K562 (cell line): ENCODE data around the gene INHA. TPM values are rescaled to one million over a fixed set of nuclear protein-coding genes. Genes with fewer than 3 reads are reported as not detected.
A peak's percentile ranks its signal among the peaks of the same experiment; 100 is the strongest.

ENCODE experiments used
- ATAC-seq: fragments of 200-7000 bp; cut with Tn5 transposase; 3 replicates; pipeline ENCODE4 v1.9.1; 2020; ENCODE audit warnings: moderate library complexity
- BruUV-seq: library from RNA; stranded (reverse); fragments of 400-500 nt; replicated peaks from 2 replicates; lab custom pipeline; 2021; lab: Mats Ljungman, UMichigan
- CTCF ChIA-PET: fragments of 300-600 bp; formaldehyde crosslinking; extraction: SDS; loops from one replicate; lab custom pipeline; 2021; ENCODE audit warnings: low intra/inter-chr PET ratio; lab: Yijun Ruan, JAX
- POLR2A ChIA-PET: fragments of 300-600, 350-650 bp; sonication (Branson Sonifier 250); formaldehyde crosslinking; extraction: SDS; loops from one replicate; lab custom pipeline; 2021; ENCODE audit warnings: antibody characterized with exemption, inconsistent platforms; lab: Yijun Ruan, JAX
- DNase-seq, 4 experiments: peaks; one replicate each; pipeline versions ENCODE4 v3.0.0 to v3.0.0-alpha.2; 2011 to 2018; ENCODE audit warnings: low spot score in 3 of 4, mixed read lengths in 3 of 4; ENCODE audit errors: extremely low read depth in 1 of 4
- FAIRE-seq: peaks from 2 replicates; lab custom pipeline; 2011; peaks lifted over from hg19 to GRCh38; lab: Jason Lieb, UNC
- H2AFZ ChIP-seq: 2 replicates; pipeline ENCODE4 v1.6.0; 2011; ENCODE audit warnings: low read depth, low read length, control low read depth, inconsistent platforms
- H3K27ac ChIP-seq: fragments of 200-600 bp; 3 replicates; pipeline ENCODE4 v1.8.0; 2011; ENCODE audit warnings: low read depth, mild to moderate bottlenecking, control low read depth, inconsistent platforms, low read length, moderate library complexity, mixed read lengths; ENCODE audit errors: extremely low read depth
- H3K27me3 ChIP-seq, 2 experiments: fragments of 300-600 bp in 1 of 2; 2 replicates in 1 of 2; 3 replicates in 1 of 2; pipeline versions ENCODE4 v1.6.0 to v1.8.0; 2011; ENCODE audit warnings: inconsistent platforms in 2 of 2, low read length in 2 of 2, mild to moderate bottlenecking in 1 of 2, mixed read lengths in 1 of 2, moderate library complexity in 1 of 2; ENCODE audit not compliant: control insufficient read depth in 2 of 2, insufficient read depth in 2 of 2
- H3K36me3 ChIP-seq: fragments of 300-600 bp; 3 replicates; pipeline ENCODE4 v1.8.0; 2011; ENCODE audit warnings: mild to moderate bottlenecking, low read length, inconsistent platforms; ENCODE audit not compliant: control insufficient read depth, insufficient read depth
- H3K4me1 ChIP-seq, 2 experiments: fragments of 200-600 bp in 1 of 2; replicated peaks in 1 of 2; 2 replicates in 1 of 2; 3 replicates in 1 of 2; pipeline versions ENCODE4 v1.5.1 to v1.8.0; 2011; ENCODE audit warnings: inconsistent platforms in 2 of 2, low read length in 2 of 2, mild to moderate bottlenecking in 1 of 2, mixed read lengths in 1 of 2, moderate library complexity in 1 of 2; ENCODE audit not compliant: control insufficient read depth in 2 of 2, insufficient read depth in 2 of 2
- H3K4me2 ChIP-seq: 2 replicates; pipeline ENCODE4 v1.6.1; 2011; ENCODE audit warnings: low read length, control low read depth, inconsistent platforms, mixed read lengths; ENCODE audit not compliant: insufficient read depth
- H3K4me3 ChIP-seq: fragments of 200-600 bp; sonication (generic), shearing (Covaris generic); 2 replicates; pipeline ENCODE4 v1.5.1; 2016; ENCODE audit warnings: control low read depth, inconsistent platforms
- H3K79me2 ChIP-seq: fragments of 200-600 bp; 3 replicates; pipeline ENCODE4 v1.8.0; 2011; ENCODE audit warnings: low read length, inconsistent platforms; ENCODE audit not compliant: control insufficient read depth, insufficient read depth
- H3K9ac ChIP-seq, 2 experiments: 2 replicates each; pipeline versions ENCODE4 v1.6.0 to v1.6.1; 2011; ENCODE audit warnings: low read depth in 2 of 2, low read length in 2 of 2, control low read depth in 1 of 2, inconsistent platforms in 1 of 2, mild to moderate bottlenecking in 1 of 2, mixed read lengths in 1 of 2; ENCODE audit not compliant: insufficient read depth in 1 of 2
- H3K9me1 ChIP-seq: one replicate; pipeline ENCODE4 v1.6.0; 2011; ENCODE audit warnings: inconsistent platforms, mild to moderate bottlenecking, low read length, moderate library complexity; ENCODE audit not compliant: control insufficient read depth, insufficient read depth
- H3K9me3 ChIP-seq: replicated peaks from 2 replicates; pipeline ENCODE4 v1.5.1; 2011; ENCODE audit warnings: low read depth, low read length, inconsistent platforms; ENCODE audit not compliant: control insufficient read depth, insufficient read depth
- H4K20me1 ChIP-seq: replicated peaks from 2 replicates; pipeline ENCODE4 v1.6.1; 2011; ENCODE audit warnings: low read length, inconsistent platforms, mixed read lengths; ENCODE audit not compliant: control insufficient read depth, insufficient read depth
- POLR2G ChIP-seq: fragments of 200-400 bp; formaldehyde crosslinking; IDR thresholded peaks from 2 replicates; pipeline ENCODE4 v1.6.1; 2017; ENCODE audit warnings: low read depth, mild to moderate bottlenecking, antibody characterized with exemption, low read length, moderate library complexity
- ZNF41 ChIP-seq: fragments of 250-450 bp; sonication (Bioruptor Pico); conservative IDR thresholded peaks from 2 replicates; pipeline ENCODE4 v1.4.0; 2020; ENCODE audit warnings: mild to moderate bottlenecking
- WGBS: fragments of 100-300 bp; shearing (Covaris generic); methylation state at CpG from one replicate; pipeline ENCODE4 v1.1.6; 2016; ENCODE audit warnings: low coverage, mixed read lengths; ENCODE audit not compliant: insufficient coverage; ENCODE audit errors: missing lambda C conversion rate; 5-methylcytosine and 5-hydroxymethylcytosine counted together
- in situ Hi-C: fragments of 300-500 bp; cut with MboI; formaldehyde crosslinking; loops from 4 replicates; pipeline ENCODE4 v1.15.0; 2018; ENCODE audit warnings: inconsistent platforms, mixed read lengths
- intact Hi-C: fragments of 100-400 bp; cut with micrococcal nuclease; formaldehyde crosslinking; loops from 2 replicates; pipeline ENCODE4 v1.14.2; 2022
- polyA plus RNA-seq, 8 experiments: library from polyadenylated mRNA; depleted of rRNA in 4 of 8; stranded (reverse) in 5 of 8; unstranded in 3 of 8; fragments of >200 nt; fragmentation: Nextera tagmentation in 2 of 8; fragmentation: Illumina TruSeq in 1 of 8; extraction: Ambion mirVana in 2 of 8; extraction: Trizol in 1 of 8; gene quantifications; 2 replicates each; pipeline versions ENCODE4 v1.2.1 to v1.2.3, GENCODE V29; 2011 to 2014; ENCODE audit warnings: inconsistent platforms in 1 of 8, missing spikeins in 1 of 8
- total RNA-seq, 7 experiments: library from RNA; depleted of rRNA in 6 of 7; stranded (reverse); fragments of >200 nt in 6 of 7; fragmentation: Illumina TruSeq in 2 of 7; extraction: Trizol in 2 of 7; gene quantifications; 2 replicates each; pipeline versions ENCODE4 v1.2.1 to v1.2.3, GENCODE V29; 2011 to 2021; ENCODE audit warnings: low replicate concordance in 1 of 7
- TF ChIP-seq, protein P1 (sequence below): fragments of 450-650 bp; IDR thresholded peaks from 2 replicates; pipeline ENCODE4 v1.6.1; 2016; ENCODE audit warnings: low read depth, mild to moderate bottlenecking, moderate library complexity

Gene INHA
- total and polyA plus RNA-seq, 9 of the 15 experiments (the other 6 are each of a cell fraction or from before 2014, with no cell fraction given): 0.07 to 1.9 (median 0.40) TPM

DNA sequence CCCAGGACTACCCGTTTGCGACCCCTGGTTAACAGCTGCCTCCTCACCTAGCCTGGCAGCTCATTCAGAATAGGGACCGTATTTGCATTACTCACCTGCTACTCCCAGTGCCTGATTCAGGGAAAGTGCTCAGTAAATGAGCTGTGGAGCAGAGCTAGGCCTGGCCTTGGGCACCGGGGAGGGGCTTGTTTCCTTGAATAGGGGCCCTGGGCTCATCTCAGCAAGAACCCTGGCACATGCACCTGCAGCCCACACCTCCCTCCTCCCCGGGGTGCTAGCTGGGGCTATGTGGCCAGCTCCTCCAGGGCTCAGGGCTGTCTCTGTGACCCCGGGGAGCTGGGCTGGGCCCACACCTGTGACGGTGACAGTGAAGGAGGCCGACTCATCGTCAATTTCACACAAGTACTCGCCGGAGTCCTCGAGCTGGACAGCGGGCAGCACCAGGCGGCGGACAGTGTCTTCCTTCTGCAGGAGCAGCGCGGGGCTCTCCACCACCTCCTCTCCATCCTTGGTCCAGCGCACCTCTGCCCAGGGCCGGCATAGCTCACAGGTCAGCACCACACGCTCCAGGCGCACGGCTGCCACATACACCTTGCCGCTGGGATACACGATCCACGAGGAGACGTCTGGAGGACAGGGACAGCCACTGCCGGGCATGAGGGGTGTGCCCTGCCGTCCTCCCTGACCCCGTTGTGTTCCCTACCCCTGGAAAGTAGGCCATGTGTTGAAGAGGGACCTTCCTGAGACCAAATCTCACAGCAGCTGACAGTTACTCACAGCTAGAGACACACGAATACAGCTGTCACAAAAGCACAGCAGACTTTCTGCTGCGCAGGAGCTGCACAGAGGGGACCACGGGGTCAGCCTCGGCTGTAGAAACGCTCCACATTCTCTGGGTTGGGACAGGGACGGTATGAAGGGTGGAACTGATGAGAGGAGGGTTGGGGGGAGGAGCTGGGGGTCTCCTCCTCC, 9.8 kb upstream of the INHA start:
- H2AFZ ChIP-seq: no peak overlapping the region
- peak; percentile 45; the same call in 1 of the 2 replicates for TF ChIP-seq POLR2G
- no peak for TF ChIP-seq ZNF41 (CRISPR knock-in tag)
- TF ChIP-seq, protein P1, sequence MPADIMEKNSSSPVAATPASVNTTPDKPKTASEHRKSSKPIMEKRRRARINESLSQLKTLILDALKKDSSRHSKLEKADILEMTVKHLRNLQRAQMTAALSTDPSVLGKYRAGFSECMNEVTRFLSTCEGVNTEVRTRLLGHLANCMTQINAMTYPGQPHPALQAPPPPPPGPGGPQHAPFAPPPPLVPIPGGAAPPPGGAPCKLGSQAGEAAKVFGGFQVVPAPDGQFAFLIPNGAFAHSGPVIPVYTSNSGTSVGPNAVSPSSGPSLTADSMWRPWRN: no peak
- DNase-seq (no peak), ATAC-seq (no peak), FAIRE-seq (no peak)
- in situ Hi-C loops: no loop called here
- H3K4me3 ChIP-seq: no peak overlapping the region
- peaks cover 2 to 41% of the 10 kb centered on the region in 2 experiments; a peak in 3 of 5 replicates for H3K4me1 ChIP-seq
- H3K9me3 ChIP-seq: no peaks in the 10 kb centered on the region
- peak overlapping the region in 1 of 2 experiments; percentile 35; a peak in 1 of 4 replicates for H3K9ac ChIP-seq
- H3K36me3 ChIP-seq: no peaks in the 10 kb centered on the region
- 51% methylated on average over 22 of the region's 35 CpGs for WGBS
- H3K9me1 ChIP-seq: no peaks in the 10 kb centered on the region
- no peaks in the 10 kb centered on the region for H3K27me3 ChIP-seq
- H3K27ac ChIP-seq: no peak overlapping the region
- BruUV-seq: no TSS peak
- H3K79me2 ChIP-seq: no peaks in the 10 kb centered on the region
- intact Hi-C loops: loop anchor here (5.0 kb wide), 1 partner anchor 35 kb away; the partner anchor contains the start of gene STK11IP
- H3K4me2 ChIP-seq: no peak overlapping the region
- no peaks in the 10 kb centered on the region for H4K20me1 ChIP-seq
- ChIA-PET POLR2A (interaction anchor here (1.8 to 3.6 kb wide), 2 partner anchors 9 to 10 kb away, joined by 9 to 16 read pairs; partner anchors contain the start of genes INHA and OBSL1), CTCF (no interaction called here)
